HepG2 (cell line): Measurements from ENCODE around the gene PTAFR. TPM values are rescaled to one million over a fixed set of nuclear protein-coding genes. Genes with fewer than 3 reads are reported as not detected.

ENCODE experiments used
- ATAC-seq: fragments of 200-7000 bp; cut with Tn5 transposase; 3 replicates; pipeline ENCODE4 v1.9.1; 2020; ENCODE audit warnings: mild to moderate bottlenecking, moderate library complexity
- BruUV-seq: library from RNA; stranded (reverse); fragments of 400-500 nt; replicated peaks from 2 replicates; lab custom pipeline; 2021; lab: Mats Ljungman, UMichigan
- CTCF ChIA-PET: fragments of 300-600 bp; formaldehyde crosslinking; extraction: SDS; loops from one replicate; lab custom pipeline; 2021; ENCODE audit warnings: low total read pairs, inconsistent platforms, low intra/inter-chr PET ratio; lab: Yijun Ruan, JAX
- POLR2A ChIA-PET: fragments of 350-600 bp; sonication (Branson Sonifier 250); formaldehyde crosslinking; loops from one replicate; lab custom pipeline; 2020; ENCODE audit warnings: antibody characterized with exemption, inconsistent platforms; lab: Yijun Ruan, JAX
- DNase-seq: peaks from one replicate; pipeline ENCODE4 v3.0.0-alpha.2; 2015; ENCODE audit warnings: low spot score
- FAIRE-seq: peaks from 3 replicates; lab custom pipeline; 2011; peaks lifted over from hg19 to GRCh38; lab: Jason Lieb, UNC
- H2AFZ ChIP-seq: one replicate; pipeline ENCODE4 v1.6.1; 2011; ENCODE audit warnings: low read length, inconsistent platforms
- H3K27ac ChIP-seq: fragments of 300-600 bp; 3 replicates; pipeline ENCODE4 v1.8.0; 2011; ENCODE audit warnings: mixed run types, mild to moderate bottlenecking, mixed read lengths, low read length, inconsistent platforms; ENCODE audit not compliant: insufficient read depth; ENCODE audit errors: extremely low read length
- H3K27me3 ChIP-seq, 2 experiments: fragments of 200-600 bp in 1 of 2; 2 replicates in 1 of 2; 3 replicates in 1 of 2; pipeline versions ENCODE4 v1.6.0 to v1.8.0; 2011; ENCODE audit warnings: low read length in 2 of 2, mild to moderate bottlenecking in 2 of 2, moderate library complexity in 2 of 2, inconsistent platforms in 1 of 2; ENCODE audit not compliant: insufficient read depth in 2 of 2, control insufficient read depth in 1 of 2
- H3K36me3 ChIP-seq, 2 experiments: fragments of 200-600 bp in 1 of 2; replicated peaks in 1 of 2; 2 replicates in 1 of 2; 3 replicates in 1 of 2; pipeline versions ENCODE4 v1.5.1 to v1.8.0; 2011; ENCODE audit warnings: low read length in 2 of 2, inconsistent platforms in 1 of 2; ENCODE audit not compliant: insufficient read depth in 2 of 2, control insufficient read depth in 1 of 2
- H3K4me1 ChIP-seq: 2 replicates; pipeline ENCODE4 v1.5.1; 2012; ENCODE audit warnings: low read length, inconsistent platforms; ENCODE audit not compliant: insufficient read depth
- H3K4me2 ChIP-seq: 2 replicates; pipeline ENCODE4 v1.6.0; 2011; ENCODE audit warnings: low read depth, low read length, inconsistent platforms
- H3K4me3 ChIP-seq, 3 experiments: fragments of 200-600 bp in 1 of 3; sonication (generic), shearing (Covaris generic) in 1 of 3; replicated peaks in 1 of 3; 2 replicates each; pipeline ENCODE4 v1.5.1; 2011 to 2016; ENCODE audit warnings: low read length in 3 of 3, inconsistent platforms in 2 of 3, low read depth in 2 of 3, mild to moderate bottlenecking in 2 of 3, control low read depth in 1 of 3, mixed read lengths in 1 of 3; ENCODE audit not compliant: insufficient read depth in 1 of 3
- H3K79me2 ChIP-seq: one replicate; pipeline ENCODE4 v1.6.1; 2011; ENCODE audit warnings: low read length, inconsistent platforms; ENCODE audit not compliant: insufficient read depth
- H3K9ac ChIP-seq: 2 replicates; pipeline ENCODE4 v1.6.0; 2011; ENCODE audit warnings: mild to moderate bottlenecking, low read depth, low read length, inconsistent platforms; ENCODE audit not compliant: insufficient read depth
- H3K9me3 ChIP-seq: 2 replicates; pipeline ENCODE4 v1.5.1; 2012; ENCODE audit warnings: mild to moderate bottlenecking, low read length
- H4K20me1 ChIP-seq: 2 replicates; pipeline ENCODE4 v1.6.0; 2011; ENCODE audit warnings: inconsistent platforms, mild to moderate bottlenecking, low read length, moderate library complexity; ENCODE audit not compliant: insufficient read depth
- CCDC6 ChIP-seq: sonication (generic); formaldehyde crosslinking; IDR thresholded peaks from 2 replicates; pipeline ENCODE4 v1.8.1; 2022; ENCODE audit warnings: mild to moderate bottlenecking, missing genetic modification reagents, moderate library complexity
- MYNN ChIP-seq: sonication (generic); formaldehyde crosslinking; IDR thresholded peaks from 2 replicates; pipeline ENCODE4 v1.4.0; 2020; ENCODE audit warnings: mild to moderate bottlenecking, low read depth, missing genetic modification reagents
- REL ChIP-seq: sonication (generic); formaldehyde crosslinking; conservative IDR thresholded peaks from 2 replicates; pipeline ENCODE4 v1.8.0; 2022; ENCODE audit warnings: mild to moderate bottlenecking, missing genetic modification reagents, moderate library complexity
- RFX3 ChIP-seq: IDR thresholded peaks from 2 replicates; pipeline ENCODE4 v1.6.1; 2016; ENCODE audit warnings: missing biosample characterization, missing genetic modification reagents
- TEAD2 ChIP-seq: sonication (generic); formaldehyde crosslinking; IDR thresholded peaks from 2 replicates; pipeline ENCODE4 v1.9.0; 2021; ENCODE audit warnings: missing genetic modification reagents
- ZNF367 ChIP-seq: sonication (generic); formaldehyde crosslinking; IDR thresholded peaks from 2 replicates; pipeline ENCODE4 v1.4.0; 2020; ENCODE audit warnings: missing genetic modification reagents, borderline replicate concordance
- ZNF432 ChIP-seq: sonication (generic); formaldehyde crosslinking; IDR thresholded peaks from 2 replicates; pipeline ENCODE4 v1.5.0; 2020; ENCODE audit warnings: missing genetic modification reagents, mild to moderate bottlenecking, borderline replicate concordance
- WGBS: methylation state at CpG from one replicate; pipeline ENCODE4 v1.1.6; 2017; ENCODE audit warnings: low lambda C conversion rate; 5-methylcytosine and 5-hydroxymethylcytosine counted together
- in situ Hi-C: cut with HindIII; loops from 2 replicates; pipeline ENCODE4 v1.10.0; 2017; ENCODE audit warnings: low pct_unique_long_range_greater_than_20kb; ENCODE audit not compliant: extremely low pct_ligation_motif_present
- intact Hi-C: fragments of 100-400 bp; cut with micrococcal nuclease; formaldehyde crosslinking; loops from one replicate; pipeline ENCODE4 v1.10.0; 2022; ENCODE audit not compliant: unreplicated experiment
- polyA plus RNA-seq, 8 experiments: library from polyadenylated mRNA; depleted of rRNA in 3 of 8; stranded (reverse) in 7 of 8; unstranded in 1 of 8; fragments of >200 nt; fragmentation: Illumina TruSeq in 4 of 8; extraction: Trizol in 4 of 8; gene quantifications; 2 replicates each; pipeline versions ENCODE4 v1.2.1 to v1.2.3, GENCODE V29; 2011 to 2016; ENCODE audit warnings: low read depth in 4 of 8, missing spikeins in 1 of 8, mixed read lengths in 1 of 8; ENCODE audit not compliant: insufficient read depth in 1 of 8
- total RNA-seq, 5 experiments: library from RNA; depleted of rRNA; stranded (reverse); fragments of >200 nt; fragmentation: Illumina TruSeq; extraction: Trizol; gene quantifications; 2 replicates each; pipeline ENCODE4 v1.2.3, GENCODE V29; 2016; ENCODE audit warnings: low read depth in 1 of 5
- TF ChIP-seq, protein P1 (sequence below): sonication (generic); formaldehyde crosslinking; conservative IDR thresholded peaks from 2 replicates; pipeline ENCODE4 v1.8.1; 2023; ENCODE audit warnings: missing genetic modification reagents
- TF ChIP-seq, protein P2 (sequence below): sonication (generic); formaldehyde crosslinking; IDR thresholded peaks from 2 replicates; pipeline ENCODE4 v1.5.1; 2020; ENCODE audit warnings: missing genetic modification reagents, mild to moderate bottlenecking, borderline replicate concordance

PTAFR gene
- total and polyA plus RNA-seq, 2 of the 13 experiments (the other 11 are each of a cell fraction or from before 2014, with no cell fraction given), result 0.27 to 24.0 TPM

DNA sequence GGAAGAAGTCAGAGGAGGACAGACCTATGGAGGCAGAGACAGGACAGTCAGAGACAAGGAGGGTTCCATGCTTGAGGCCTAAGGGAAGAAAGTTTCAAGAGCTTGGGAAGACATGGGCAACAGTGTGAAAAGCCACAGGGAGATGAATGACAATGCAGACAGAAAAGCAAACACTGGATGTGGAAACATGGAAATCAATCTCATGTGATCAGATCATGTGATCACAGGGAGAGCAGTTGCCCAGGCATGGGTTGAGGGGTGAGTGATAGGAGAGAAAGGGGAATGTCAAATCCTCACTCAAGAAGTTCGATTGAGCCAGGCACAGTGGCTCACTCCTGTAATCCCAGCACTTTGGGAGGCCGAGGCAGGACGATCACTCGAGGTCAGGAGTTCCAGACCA is 17.2 kb downstream of the PTAFR start (continued):
- TF ChIP-seq TEAD2 (CRISPR knock-in tag) (no peak), RFX3 (no peak), ZNF432 (CRISPR knock-in tag) (no peak), ZNF367 (CRISPR knock-in tag) (no peak)

DNA sequence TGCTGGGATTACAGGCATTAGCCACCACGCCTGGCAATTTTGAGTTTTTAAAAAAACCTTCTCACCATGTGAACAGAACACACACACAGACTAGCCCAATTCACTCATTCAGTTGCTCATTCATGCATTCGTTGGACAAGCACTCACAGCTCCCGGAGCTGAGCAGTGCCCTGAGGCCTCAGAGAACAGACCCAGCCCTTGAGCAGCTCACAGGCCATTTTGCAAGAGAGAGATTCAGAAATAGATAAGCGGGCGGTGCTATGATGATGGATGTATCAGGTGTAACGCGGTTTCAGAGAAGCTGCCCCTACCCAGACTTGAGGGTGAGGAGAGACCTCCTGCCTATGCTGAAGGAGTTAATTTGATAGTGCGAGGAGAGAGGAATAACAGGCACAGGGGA is 18.6 kb downstream of the PTAFR start:
- no peak for ATAC-seq
- TF ChIP-seq CCDC6 (CRISPR knock-in tag) (no peak), REL (CRISPR knock-in tag) (no peak), MYNN (CRISPR knock-in tag) (no peak)
- TF ChIP-seq, protein P1, sequence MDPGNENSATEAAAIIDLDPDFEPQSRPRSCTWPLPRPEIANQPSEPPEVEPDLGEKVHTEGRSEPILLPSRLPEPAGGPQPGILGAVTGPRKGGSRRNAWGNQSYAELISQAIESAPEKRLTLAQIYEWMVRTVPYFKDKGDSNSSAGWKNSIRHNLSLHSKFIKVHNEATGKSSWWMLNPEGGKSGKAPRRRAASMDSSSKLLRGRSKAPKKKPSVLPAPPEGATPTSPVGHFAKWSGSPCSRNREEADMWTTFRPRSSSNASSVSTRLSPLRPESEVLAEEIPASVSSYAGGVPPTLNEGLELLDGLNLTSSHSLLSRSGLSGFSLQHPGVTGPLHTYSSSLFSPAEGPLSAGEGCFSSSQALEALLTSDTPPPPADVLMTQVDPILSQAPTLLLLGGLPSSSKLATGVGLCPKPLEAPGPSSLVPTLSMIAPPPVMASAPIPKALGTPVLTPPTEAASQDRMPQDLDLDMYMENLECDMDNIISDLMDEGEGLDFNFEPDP (CRISPR knock-in tag), result no peak
- TF ChIP-seq, protein P2, sequence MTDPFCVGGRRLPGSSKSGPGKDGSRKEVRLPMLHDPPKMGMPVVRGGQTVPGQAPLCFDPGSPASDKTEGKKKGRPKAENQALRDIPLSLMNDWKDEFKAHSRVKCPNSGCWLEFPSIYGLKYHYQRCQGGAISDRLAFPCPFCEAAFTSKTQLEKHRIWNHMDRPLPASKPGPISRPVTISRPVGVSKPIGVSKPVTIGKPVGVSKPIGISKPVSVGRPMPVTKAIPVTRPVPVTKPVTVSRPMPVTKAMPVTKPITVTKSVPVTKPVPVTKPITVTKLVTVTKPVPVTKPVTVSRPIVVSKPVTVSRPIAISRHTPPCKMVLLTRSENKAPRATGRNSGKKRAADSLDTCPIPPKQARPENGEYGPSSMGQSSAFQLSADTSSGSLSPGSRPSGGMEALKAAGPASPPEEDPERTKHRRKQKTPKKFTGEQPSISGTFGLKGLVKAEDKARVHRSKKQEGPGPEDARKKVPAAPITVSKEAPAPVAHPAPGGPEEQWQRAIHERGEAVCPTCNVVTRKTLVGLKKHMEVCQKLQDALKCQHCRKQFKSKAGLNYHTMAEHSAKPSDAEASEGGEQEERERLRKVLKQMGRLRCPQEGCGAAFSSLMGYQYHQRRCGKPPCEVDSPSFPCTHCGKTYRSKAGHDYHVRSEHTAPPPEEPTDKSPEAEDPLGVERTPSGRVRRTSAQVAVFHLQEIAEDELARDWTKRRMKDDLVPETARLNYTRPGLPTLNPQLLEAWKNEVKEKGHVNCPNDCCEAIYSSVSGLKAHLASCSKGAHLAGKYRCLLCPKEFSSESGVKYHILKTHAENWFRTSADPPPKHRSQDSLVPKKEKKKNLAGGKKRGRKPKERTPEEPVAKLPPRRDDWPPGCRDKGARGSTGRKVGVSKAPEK (CRISPR knock-in tag), result no peak
- H3K9ac ChIP-seq, result no peak overlapping the region
- H3K79me2 ChIP-seq, result no peaks in the 10 kb centered on the region
- H3K36me3 ChIP-seq, result no peaks in the 10 kb centered on the region
- no peak for FAIRE-seq
- 64% methylated on average over 8 of the region's 8 CpGs for WGBS
- H3K9me3 ChIP-seq, result no peaks in the 10 kb centered on the region
- no peaks in the 10 kb centered on the region for H4K20me1 ChIP-seq
- DNase-seq, result no peak
- H3K27me3 ChIP-seq, result 0 out of 5 replicates have a peak, but pooled peaks cover 0 to 2% of the 10 kb centered on the region in 2 experiments
- ChIA-PET CTCF (no interaction called here), POLR2A (no interaction called here)
- in situ Hi-C loops (no loop called here), intact Hi-C loops (no loop called here)
- no peak overlapping the region for H2AFZ ChIP-seq
- H3K4me1 ChIP-seq, result peaks cover 40% of the 10 kb centered on the region
- H3K4me2 ChIP-seq, result no peak overlapping the region
- H3K4me3 ChIP-seq, result no peak overlapping the region
- H3K27ac ChIP-seq, result no peak overlapping the region
- no TSS peak for BruUV-seq
